KMS-11 (cell line): ENCODE results near the gene FHIT.
A peak's percentile ranks its signal among the peaks of the same experiment; 100 is the strongest.

Source experiments
- H2AFZ ChIP-seq: fragments of 200-600 bp; sonication (generic); 2 replicates; pipeline ENCODE4 v1.6.1; 2016; ENCODE audit warnings: antibody characterized with exemption, mixed run types, low read depth
- H3K27ac ChIP-seq: fragments of 200-600 bp; sonication (generic); 2 replicates; pipeline ENCODE4 v1.6.1; 2016; ENCODE audit warnings: mild to moderate bottlenecking, mixed run types
- H3K27me3 ChIP-seq: fragments of 200-600 bp; sonication (generic); 2 replicates; pipeline ENCODE4 v1.6.1; 2017; ENCODE audit warnings: mild to moderate bottlenecking, low read depth, mixed run types, moderate library complexity; ENCODE audit not compliant: insufficient read depth
- H3K36me3 ChIP-seq: fragments of 200-600 bp; sonication (generic); 2 replicates; pipeline ENCODE4 v1.6.1; 2017; ENCODE audit warnings: mild to moderate bottlenecking, mixed run types; ENCODE audit not compliant: insufficient read depth
- H3K4me1 ChIP-seq: fragments of 200-600 bp; sonication (generic); 2 replicates; pipeline ENCODE4 v1.6.1; 2016; ENCODE audit warnings: mild to moderate bottlenecking, low read depth, mixed run types; ENCODE audit not compliant: poor library complexity, severe bottlenecking
- H3K4me2 ChIP-seq: fragments of 200-600 bp; sonication (generic); 2 replicates; pipeline ENCODE4 v1.7.0; 2016; ENCODE audit warnings: mild to moderate bottlenecking, mixed run types
- H3K4me3 ChIP-seq: fragments of 200-600 bp; sonication (generic); IDR thresholded peaks from 2 replicates; pipeline ENCODE4 v1.6.1; 2017; ENCODE audit warnings: low read depth, low read length, mixed read lengths; ENCODE audit not compliant: insufficient read depth
- H3K79me2 ChIP-seq: fragments of 200-600 bp; sonication (generic); 2 replicates; pipeline ENCODE4 v1.6.1; 2016; ENCODE audit warnings: low read depth, mixed run types; ENCODE audit not compliant: insufficient read depth
- H3K9ac ChIP-seq: fragments of 200-600 bp; sonication (generic); 2 replicates; pipeline ENCODE4 v1.6.1; 2016; ENCODE audit warnings: mild to moderate bottlenecking, mixed run types
- H4K20me1 ChIP-seq: fragments of 200-600 bp; sonication (generic); 2 replicates; pipeline ENCODE4 v1.6.1; 2016; ENCODE audit warnings: mild to moderate bottlenecking, mixed run types; ENCODE audit not compliant: insufficient read depth
- TF ChIP-seq, protein P1 (sequence below): fragments of 200-600 bp; sonication (generic); conservative IDR thresholded peaks from 2 replicates; pipeline ENCODE4 v1.6.1; 2017; ENCODE audit warnings: low read depth, mild to moderate bottlenecking, antibody characterized with exemption, low read length, moderate library complexity, mixed read lengths

The FHIT gene

DNA sequence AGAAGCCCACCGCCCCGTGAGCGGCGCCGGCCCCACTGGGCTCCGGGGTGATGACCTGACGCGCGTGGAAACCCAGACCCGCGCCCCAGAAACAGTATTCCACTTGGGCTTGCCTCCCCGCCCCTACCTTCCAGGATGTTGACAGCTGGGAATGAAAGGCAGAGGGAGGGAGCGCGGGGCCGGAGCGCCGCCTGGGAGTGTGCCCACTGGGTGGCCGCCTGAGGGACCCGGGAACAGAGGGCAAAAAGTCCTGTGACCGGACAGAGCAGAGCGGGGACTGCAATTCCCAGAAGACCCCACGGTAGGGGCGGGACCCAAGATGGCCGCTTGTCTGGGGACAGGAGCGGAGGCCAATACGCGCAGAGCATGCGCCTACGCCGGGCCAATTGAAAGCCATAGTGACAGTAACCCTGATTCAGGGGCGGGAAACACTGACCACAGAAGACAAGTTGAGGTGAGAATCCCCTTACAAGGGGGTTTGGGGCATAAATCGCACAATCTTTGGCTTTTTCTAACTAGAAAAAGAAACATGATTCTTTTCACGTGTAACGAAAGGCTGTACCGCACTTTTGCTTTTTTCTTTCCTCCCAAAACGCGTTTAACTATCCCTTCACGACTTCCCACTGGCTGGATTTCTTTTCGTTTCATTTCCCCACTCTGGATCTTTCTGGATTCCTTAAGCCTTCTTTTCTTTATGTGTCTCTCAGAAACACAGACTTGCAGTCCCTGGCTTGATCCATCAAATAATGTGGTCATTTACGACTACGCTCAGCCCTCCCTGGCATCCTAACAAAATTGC, at the start of gene FHIT:
TSS of gene FHIT (minus strand) at position 279 of the 799 bp plus-strand sequence.
- no peaks in the 10 kb centered on the region for H3K36me3 ChIP-seq

DNA sequence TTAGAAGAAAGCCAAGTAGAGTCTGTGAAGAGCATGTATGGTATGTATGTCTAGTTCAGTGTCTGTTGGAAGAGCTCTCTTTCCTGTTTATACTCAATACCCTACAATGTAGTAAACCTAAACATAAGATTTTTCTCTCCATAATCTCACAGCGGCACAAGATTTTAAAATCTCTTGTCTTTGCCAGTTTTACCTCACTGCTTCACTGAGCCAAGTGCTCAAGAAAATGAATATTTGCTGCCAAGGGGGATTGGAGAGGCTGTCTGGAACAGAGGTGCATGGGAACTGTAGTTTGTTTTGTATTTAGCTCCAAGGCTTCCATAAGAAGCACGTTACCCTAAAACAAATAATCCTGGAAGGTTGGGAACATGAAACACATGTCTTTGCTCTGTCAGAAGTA, 49.5 kb upstream of the FHIT start:
- H3K79me2 ChIP-seq: no peaks in the 10 kb centered on the region
- H3K36me3 ChIP-seq: no peaks in the 10 kb centered on the region
- no peaks in the 10 kb centered on the region for H4K20me1 ChIP-seq
- H3K27ac ChIP-seq: no peak overlapping the region
- no peak overlapping the region for H3K4me2 ChIP-seq
- H3K9ac ChIP-seq: no peak overlapping the region
- no peaks in the 10 kb centered on the region for H3K4me1 ChIP-seq
- H2AFZ ChIP-seq: no peak overlapping the region
- H3K4me3 ChIP-seq: no peak overlapping the region
- H3K27me3 ChIP-seq: no peaks in the 10 kb centered on the region
- TF ChIP-seq, protein P1, sequence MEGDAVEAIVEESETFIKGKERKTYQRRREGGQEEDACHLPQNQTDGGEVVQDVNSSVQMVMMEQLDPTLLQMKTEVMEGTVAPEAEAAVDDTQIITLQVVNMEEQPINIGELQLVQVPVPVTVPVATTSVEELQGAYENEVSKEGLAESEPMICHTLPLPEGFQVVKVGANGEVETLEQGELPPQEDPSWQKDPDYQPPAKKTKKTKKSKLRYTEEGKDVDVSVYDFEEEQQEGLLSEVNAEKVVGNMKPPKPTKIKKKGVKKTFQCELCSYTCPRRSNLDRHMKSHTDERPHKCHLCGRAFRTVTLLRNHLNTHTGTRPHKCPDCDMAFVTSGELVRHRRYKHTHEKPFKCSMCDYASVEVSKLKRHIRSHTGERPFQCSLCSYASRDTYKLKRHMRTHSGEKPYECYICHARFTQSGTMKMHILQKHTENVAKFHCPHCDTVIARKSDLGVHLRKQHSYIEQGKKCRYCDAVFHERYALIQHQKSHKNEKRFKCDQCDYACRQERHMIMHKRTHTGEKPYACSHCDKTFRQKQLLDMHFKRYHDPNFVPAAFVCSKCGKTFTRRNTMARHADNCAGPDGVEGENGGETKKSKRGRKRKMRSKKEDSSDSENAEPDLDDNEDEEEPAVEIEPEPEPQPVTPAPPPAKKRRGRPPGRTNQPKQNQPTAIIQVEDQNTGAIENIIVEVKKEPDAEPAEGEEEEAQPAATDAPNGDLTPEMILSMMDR: no peak

More for the DNA sequence above, at the start of gene FHIT:
- Histone ChIP-seq H3K4me1 (peaks cover 38% of the 10 kb centered on the region), H3K27ac (peak within 1 kb of the TSS; percentile 69), H3K4me2 (peak within 1 kb of the TSS; percentile 94), H3K27me3 (no peaks in the 10 kb centered on the region), H4K20me1 (no peaks in the 10 kb centered on the region), H3K79me2 (no peaks in the 10 kb centered on the region), H2AFZ (peak within 1 kb of the TSS; percentile 78), H3K4me3 (peak within 1 kb of the TSS; percentile 73), H3K9ac (peak within 1 kb of the TSS; percentile 88)
- TF ChIP-seq, protein P1: no peak

DNA sequence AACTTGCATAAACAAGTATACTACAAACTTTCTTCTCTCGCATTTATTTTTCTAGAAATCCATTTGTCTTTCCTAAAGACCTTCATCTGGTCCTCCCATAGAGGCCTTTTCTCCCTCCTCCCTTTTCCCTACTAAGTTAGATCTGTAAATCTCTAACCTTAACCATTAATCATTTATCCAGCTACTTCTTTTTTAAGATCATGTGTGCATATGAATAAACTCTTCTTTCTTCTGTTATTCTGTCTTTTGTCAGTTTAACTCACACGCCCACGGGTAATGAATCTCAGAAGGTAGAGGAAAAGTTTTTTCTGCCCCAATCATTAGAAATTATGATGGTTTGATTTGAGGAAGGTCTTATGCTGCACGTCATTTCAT, 48.7 kb upstream of the FHIT start:
- no peaks in the 10 kb centered on the region for H4K20me1 ChIP-seq
- no peak overlapping the region for H2AFZ ChIP-seq
- no peak overlapping the region for H3K27ac ChIP-seq
- no peaks in the 10 kb centered on the region for H3K79me2 ChIP-seq
- no peak overlapping the region for H3K9ac ChIP-seq
- no peaks in the 10 kb centered on the region for H3K4me1 ChIP-seq
- no peak overlapping the region for H3K4me3 ChIP-seq
- no peaks in the 10 kb centered on the region for H3K27me3 ChIP-seq
- no peaks in the 10 kb centered on the region for H3K36me3 ChIP-seq
- TF ChIP-seq, protein P1: no peak
- no peak overlapping the region for H3K4me2 ChIP-seq

DNA sequence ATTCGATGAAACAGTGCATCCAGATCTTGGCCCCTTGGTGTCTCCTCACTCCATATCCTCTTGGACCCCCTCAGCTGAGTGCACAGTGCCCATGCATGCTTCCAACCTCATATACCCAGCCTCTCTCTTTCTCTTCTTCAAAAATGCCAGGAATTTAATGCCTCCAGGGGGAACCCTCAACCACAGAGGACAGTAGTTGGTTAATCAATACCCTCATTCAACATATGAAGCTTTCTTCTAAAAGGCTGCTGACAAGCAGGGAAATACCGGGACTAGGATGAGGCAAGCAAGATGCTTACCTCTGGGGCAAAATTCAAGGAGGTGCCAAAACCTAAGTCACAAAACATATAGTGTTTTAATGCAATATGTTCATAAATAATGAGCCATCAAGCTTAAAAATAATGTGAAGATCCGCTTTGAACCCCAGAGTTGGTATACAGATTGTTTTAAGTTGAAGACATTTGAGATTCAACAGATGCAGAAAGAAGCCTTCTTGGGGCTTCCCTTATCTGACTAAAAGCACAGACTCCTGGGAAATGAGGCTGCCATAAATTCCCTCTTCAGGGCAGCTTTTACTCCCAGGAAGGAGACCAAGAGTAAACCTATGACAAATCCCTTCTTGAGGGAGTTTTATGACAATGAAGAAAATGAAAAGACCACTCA, 48.2 kb upstream of the FHIT start:
- Histone ChIP-seq H3K9ac (no peak overlapping the region), H3K4me3 (no peak overlapping the region), H3K79me2 (no peaks in the 10 kb centered on the region), H3K27me3 (no peaks in the 10 kb centered on the region), H4K20me1 (no peaks in the 10 kb centered on the region), H3K27ac (no peak overlapping the region), H3K4me1 (no peaks in the 10 kb centered on the region), H2AFZ (no peak overlapping the region), H3K36me3 (no peaks in the 10 kb centered on the region), H3K4me2 (no peak overlapping the region)
- TF ChIP-seq, protein P1: no peak
